CD4-positive, alpha-beta T cell treated with Interleukin-4 for 1 hour (primary cell): ENCODE results near the gene SRGAP1.
"Not testable (repeated sequence)": the region's sequence is repeated elsewhere in the genome, so short reads cannot be mapped to it uniquely, and the experiment has no call there.

ENCODE experiments used
- DNase-seq, 2 donors: peaks; one replicate each; pipeline ENCODE4 v3.0.0-alpha.2; 2020 to 2022

SRGAP1 gene

DNA sequence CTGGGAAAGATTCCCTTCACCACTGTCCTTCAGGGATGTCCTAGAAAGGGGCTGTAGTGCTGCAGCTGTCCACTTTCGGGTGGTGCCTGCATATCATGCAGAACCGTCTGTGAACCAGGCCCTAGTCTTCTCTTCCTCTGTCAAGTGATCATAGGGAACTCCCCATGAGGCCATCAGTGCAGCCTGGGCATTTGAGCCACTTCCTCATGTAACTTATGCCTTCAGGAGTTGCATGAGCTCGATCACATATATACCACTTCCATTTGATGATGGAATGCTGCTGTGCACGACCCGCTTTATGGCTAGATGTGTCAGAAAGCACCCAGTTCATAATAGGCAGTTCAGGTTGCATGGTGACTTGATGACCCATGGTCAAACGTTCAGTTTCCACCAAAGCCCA lies 287.0 kb downstream of the SRGAP1 start:
- DNase-seq = not testable (repeated sequence)

DNA sequence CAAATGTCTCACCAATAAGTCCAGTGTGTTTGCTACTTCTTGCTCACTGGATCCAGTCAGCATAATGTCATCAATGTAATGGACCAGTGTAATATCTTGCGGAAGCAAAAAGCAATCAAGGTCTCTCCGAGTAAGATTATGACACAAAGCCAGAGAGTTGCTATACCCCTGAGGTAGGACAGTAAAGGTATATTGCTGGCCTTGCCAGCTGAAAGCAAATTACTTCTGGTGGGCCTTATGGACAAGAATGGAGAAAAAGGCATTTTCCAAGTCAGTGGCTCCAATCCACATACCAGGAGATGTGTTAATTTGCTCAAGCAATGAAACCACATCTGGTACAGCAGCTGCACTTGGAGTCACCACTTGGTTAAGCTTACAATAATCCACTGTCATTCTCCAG lies 288.2 kb downstream of the SRGAP1 start:
- not testable (repeated sequence) for DNase-seq

DNA sequence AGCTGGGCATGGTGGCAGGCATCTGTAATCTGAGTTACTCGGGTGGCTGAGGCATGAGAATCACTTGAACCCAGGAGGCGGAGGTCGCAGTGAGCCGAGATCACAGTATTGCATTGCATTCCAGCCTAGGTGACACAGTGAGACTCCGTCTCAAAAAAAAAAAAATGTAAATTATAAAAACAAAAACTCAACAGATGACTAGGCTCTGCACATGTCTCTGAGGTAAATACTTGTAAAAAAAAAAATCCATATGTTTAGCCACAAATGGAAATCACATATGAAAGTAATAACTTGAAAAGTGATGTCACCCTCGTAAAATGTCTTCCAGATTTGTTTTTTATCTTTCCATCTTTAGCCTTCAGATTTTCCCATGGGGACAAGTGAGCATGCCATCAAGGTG lies 292.6 kb downstream of the SRGAP1 start:
- DNase-seq = no peak

DNA sequence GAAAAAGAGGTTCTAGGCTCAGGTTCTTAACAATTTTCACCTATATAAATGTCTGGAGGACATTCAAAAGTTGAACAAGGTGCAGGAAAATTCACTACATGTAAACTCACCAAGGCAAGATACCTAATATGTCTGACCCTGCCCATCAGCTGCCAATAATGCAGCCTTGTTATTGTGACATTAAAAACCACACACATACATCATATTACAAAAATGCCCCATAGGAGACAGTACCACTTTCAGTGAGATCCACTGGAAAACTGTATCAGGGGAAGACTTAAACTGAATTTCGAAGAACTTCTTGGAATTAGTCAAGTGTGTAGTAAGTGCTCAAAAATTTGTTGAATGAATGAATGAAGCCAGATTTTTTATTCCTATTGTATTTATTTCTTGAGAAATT lies 294.5 kb downstream of the SRGAP1 start:
- no peak for DNase-seq

DNA sequence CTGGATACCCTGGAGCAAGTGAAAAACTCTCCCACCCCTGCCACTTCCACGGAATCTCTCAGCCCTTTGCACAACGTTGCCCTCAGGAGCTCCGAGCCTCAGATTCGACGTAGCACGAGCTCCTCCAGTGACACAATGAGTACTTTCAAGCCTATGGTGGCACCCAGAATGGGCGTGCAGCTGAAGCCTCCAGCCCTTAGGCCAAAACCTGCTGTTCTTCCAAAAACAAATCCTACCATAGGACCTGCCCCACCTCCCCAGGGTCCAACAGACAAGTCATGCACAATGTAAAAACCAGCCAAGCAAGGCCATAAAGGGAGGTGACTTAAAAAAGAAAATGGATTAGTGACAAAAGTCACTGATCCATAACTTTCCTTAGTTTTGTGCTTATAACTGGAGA lies 297.9 kb downstream of the SRGAP1 start:
- DNase-seq = no peak

DNA sequence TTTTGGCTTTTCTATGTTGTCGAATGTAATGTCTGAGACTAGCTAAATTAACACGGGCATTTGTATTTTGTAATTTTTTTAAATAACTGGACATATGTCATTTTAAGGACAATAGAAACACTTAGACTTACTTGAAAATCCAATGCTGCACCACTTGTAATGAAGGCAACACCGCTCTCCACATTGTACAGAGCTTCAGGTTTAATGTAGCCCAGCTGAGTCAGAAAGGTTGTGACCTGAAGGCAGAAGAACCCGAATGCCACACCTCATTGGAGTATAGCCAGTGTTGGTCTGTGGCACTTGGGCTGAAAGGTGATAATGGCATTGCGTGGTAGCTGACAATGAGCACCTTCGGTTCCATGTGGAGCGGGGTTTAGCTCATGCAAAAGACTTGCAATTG lies 298.3 kb downstream of the SRGAP1 start:
- no peak for DNase-seq

DNA sequence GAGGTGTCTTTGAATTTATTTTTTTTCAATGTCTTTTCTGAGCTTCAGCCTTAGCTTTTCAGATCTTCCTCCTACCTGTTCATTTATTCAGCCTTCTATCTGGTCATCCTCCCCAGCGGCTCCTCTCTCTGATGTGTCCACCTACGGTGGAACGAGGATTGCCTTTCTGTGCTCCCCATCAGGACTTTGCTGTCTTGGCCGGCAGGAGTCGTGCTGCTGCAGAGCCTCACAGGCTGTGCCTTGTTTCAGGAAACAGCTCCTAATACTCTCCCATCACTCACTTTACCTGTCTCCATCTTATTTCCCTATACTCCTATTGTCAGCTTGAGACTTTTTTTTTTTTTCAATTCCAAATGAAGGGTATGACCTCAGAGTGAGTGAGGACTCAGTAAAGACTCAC lies 300.7 kb downstream of the SRGAP1 start:
- no peak for DNase-seq

DNA sequence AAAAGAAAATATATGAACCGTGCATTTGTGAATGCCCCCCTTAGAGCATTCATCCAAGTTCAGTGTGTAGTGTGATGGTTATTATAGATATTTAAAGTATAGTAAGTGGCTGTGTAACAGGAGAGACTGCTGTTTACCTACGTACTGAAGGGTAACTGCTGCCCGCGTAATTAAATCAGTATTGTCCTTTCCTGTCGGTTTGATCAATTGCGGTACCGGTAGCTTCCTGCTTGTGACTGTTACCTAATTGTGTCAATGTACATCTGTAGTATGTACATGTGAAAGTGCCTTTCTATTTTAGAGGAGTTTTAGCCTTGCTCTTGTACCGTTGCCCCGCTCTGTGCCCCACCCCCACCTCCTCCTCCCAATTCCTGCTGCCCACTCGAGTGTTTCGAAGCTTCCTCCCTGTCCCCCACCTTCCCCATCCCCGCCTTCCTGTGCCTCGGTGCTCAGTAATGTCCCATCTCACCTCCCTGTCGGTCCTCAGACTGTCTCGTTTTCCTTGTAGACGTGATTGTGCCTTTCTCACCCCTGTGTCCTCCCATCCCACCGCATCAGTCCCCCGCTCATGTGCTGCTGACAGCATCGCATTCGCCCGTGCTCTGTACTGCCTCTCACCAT lies 302.6 kb downstream of the SRGAP1 start:
- no peak for DNase-seq

DNA sequence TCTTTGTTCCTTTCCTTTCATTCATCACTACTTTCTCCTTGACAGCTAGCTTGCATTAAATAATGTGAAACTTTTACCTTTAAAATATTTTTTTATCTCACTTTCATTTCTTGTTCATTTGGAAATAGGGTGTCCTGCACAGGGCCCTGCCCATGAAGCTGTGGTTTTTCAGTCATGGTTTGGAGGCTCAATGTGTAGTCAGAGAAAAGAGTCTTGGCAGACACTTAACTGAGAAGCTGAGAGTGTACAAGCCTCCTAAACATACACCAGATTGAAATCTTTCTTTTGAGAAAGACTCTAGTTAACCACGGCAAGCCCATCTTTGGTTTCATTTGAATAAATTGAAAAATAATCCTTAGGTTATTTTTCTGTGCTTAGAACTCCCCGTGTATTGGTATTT lies 303.4 kb downstream of the SRGAP1 start:
- DNase-seq = no peak

DNA sequence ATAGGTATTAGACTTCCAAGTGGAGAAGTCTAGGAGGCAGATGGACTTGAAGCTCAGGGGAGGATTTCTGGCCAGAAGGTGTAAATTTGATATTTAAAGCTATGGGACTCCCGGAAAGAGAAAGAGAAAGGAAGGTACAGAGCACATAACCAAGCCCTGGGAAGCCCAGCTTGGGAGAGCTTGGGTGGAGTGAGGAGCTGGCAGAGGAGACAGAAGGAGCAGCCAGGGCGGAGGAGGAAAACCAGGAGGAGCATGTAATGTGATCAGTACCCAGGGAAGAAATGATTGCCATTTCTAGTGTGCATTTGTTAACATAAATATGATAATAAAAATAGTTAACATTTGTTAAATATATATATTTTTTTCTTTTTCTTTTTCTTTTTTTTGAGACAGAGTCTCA lies 310.2 kb downstream of the SRGAP1 start:
- no peak for DNase-seq

DNA sequence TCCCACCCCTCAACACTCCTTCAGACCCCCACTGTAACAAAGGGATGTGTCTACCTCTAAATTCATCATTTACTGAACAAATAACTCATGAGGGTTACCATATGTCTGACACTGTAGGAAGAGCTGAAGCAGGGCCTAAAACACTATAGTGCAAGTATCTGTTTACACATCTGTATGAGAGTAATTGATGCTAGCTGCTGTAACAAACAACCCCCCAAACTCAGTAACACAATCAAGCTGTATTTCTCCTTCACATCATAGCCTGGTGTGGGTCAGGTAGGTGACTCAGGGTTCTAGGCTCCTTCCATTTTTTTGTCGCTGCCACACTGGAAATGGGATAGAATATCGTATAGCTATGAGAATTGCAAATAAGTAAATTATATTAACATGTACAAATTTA lies 312.6 kb downstream of the SRGAP1 start:
- no peak for DNase-seq

DNA sequence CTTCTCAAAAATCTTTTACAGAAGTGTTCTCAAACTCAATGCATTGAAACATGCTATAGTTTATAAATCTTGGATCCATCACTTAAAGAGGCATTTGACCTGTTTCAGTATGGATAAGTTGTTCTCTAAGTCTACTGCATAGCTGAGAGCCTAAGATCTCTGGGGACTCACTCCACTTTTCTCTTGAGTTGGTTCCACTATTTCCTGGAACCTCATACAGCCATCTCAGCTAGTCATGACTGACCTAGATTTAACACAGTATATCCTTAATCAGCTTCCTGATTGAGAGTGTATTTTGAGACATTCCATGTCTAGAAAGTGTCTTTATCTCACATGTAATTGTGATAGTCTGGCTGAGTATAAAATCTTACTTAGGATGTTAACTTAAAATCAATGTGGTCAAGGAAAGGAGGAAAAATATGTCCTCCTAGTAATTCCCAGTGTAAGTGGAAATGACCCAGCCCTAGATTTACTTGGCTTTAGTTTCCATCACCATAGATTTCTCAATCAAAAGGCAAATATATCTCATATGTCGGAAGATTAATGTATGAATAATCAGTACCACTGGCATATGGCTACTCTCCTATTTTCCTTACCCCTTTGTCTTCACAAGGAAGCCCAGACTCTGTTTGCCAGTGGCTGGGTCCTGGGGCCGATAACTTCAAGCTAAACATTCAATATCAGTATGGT lies 315.7 kb downstream of the SRGAP1 start:
- no peak for DNase-seq

DNA sequence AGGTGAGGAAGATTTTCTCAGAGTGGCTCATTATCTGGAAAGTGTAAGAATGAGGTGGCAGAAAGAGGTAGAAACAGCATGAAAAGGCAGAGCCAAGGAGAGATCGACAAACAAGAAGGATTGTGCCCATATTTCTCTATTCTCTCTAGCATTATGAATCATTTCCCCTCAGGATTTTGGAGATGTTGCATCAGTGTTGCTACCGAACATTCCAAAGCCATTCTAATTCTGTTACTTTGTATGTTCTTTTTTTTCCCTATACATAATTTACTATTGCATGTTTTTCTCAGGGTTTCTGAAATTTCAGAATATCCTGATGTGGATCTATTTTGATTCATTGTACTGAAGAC lies 316.2 kb downstream of the SRGAP1 start:
- no peak for DNase-seq

DNA sequence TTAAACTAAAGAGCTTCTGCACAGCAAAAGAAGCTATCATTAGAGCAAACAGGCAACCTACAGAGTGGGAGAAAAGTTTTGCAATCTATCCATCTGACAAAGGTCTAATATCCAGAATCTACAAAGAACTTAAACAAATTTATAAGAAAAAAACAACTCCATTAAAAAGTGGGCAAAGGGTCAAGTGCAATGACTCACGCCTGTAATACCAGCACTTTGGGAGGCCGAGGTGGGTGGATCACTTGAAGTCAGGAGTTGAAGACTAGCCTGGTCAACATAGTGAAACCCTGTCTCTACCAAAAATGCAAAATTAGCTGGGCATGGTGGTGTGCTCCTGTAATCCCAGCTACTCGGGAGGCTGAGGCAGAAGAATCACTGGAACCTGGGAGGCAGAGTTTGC lies 322.1 kb downstream of the SRGAP1 start:
- not testable (repeated sequence) for DNase-seq

DNA sequence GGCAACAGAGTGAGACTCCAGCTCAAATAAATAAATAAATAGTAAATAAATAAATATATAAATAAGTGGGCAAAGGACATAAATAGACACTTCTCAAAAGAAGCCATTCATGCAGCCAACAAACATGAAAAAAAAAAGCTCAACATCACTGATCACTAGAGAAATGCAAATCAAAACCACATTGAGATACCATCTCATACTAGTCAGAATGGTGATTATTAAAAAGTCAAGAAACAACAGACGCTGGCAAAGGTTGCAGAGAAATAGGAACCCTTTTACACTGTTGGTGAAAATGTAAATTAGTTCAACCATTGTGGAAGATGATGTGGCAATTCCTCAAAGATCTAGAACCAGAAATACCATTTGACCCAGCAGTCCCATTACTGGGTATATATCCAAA lies 322.5 kb downstream of the SRGAP1 start:
- DNase-seq = not testable (repeated sequence)

DNA sequence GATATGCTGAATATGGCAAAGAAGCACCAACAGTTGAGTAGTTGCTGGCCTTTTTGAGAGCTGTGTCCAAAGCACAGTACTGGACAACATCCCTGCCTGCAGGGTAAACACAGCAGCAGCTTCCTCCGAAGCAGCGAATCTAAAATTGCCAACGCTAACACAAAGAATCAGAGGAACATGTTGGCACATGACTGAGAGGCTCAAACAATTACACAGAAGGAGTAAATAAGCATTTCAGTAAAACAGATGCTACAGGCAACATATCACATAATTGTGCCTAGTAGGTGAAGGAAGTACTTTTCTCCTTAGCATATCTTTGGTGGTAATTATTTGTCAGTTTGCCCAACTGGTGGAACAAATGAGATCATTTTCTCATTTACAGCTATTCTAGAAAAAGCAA lies 325.5 kb downstream of the SRGAP1 start:
- no peak for DNase-seq

DNA sequence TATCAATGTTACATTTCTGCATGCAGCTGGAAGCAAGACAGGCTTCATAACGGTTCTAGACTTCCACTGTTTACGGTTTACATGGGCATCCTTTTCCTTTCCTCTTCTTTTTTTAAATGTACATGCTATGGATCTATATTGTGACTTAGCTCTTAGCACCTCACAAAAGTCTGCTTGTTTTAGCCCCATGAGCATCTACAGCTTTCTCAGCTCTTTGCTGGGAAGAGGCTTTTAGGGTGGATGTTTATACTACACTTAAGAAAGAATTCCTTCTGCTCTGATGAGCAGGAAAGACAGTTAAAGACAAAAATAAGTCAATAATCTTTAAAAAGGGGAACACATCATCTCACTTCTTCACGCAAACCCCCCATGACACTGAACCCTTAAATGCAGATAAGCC lies 326.2 kb downstream of the SRGAP1 start:
- no peak for DNase-seq

DNA sequence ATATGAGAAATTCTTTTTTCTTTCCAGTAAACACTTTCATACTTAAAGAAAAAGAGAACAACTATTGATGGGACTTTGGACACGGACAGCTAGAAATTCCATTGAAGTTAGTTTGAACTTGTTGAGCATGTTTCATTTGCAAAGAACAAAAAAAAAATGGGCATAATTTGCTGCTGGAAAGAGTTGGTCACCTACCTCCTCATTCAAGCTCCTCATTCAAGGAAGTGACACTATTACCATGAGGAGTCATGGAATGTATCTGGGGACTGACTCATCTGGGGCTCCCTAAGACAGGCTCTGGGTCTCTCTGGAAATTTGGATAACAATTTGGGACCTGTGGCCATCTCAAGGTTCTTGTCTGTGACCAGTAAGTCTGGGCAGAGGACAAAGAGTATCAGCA lies 327.2 kb downstream of the SRGAP1 start:
- DNase-seq = no peak

DNA sequence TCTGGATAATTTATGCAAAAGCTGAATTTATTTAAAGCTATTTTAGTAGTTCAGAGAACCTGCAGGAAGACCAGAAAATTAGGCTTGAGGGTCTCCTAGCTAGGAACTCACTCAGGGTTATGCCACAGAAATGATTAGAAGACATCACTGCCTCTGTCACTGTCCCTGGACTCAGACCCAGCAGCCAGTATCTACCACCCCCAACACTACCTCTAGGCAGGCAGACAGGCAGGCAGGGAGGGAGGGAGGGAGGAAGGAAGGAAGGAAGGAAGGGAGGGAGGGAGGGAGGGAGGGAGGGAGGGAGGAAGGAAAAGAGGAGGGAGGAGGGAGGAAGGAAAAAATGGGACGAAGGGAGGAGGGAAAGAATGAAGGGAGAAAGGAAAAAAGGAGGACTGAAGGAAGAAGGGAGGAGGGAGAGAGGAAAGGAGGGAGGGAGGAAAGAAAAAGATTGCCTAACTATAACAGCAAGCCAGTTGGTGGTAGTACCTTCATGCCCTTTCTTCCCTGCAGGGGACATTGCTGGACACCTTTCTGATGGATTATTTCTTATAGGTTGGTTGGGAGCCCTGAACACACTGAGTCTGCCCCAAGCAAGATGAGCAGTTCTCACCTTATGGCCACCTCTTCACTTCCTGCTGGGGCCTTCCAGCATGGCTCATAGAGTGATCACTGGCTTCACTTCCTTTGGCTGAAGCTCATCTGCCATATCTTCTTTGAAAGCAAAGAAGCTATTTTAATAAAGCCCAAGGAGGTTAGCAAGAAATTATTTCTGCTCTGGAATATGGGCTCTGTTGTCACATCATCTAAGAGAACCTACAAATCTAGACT lies 327.9 kb downstream of the SRGAP1 start:
- DNase-seq = no peak

DNA sequence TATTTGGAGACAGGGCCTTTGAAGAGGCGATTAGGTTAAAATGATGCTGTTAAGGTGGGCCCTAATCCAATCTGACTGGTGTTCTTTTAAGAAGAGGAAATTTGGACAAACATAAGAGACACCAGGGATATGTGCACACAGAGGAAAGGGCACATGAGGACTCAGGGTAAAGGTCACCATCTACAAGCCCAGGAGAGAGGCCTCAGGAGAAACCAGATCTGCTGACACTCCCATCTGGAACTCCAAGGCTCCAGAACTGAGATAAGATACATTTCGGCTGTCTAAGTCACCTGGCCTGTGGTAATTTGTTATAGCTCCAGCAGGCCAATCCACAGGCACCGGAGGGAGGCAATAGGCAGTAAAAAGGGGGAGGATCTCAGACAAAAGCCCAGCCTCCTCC lies 329.0 kb downstream of the SRGAP1 start:
- DNase-seq = no peak

DNA sequence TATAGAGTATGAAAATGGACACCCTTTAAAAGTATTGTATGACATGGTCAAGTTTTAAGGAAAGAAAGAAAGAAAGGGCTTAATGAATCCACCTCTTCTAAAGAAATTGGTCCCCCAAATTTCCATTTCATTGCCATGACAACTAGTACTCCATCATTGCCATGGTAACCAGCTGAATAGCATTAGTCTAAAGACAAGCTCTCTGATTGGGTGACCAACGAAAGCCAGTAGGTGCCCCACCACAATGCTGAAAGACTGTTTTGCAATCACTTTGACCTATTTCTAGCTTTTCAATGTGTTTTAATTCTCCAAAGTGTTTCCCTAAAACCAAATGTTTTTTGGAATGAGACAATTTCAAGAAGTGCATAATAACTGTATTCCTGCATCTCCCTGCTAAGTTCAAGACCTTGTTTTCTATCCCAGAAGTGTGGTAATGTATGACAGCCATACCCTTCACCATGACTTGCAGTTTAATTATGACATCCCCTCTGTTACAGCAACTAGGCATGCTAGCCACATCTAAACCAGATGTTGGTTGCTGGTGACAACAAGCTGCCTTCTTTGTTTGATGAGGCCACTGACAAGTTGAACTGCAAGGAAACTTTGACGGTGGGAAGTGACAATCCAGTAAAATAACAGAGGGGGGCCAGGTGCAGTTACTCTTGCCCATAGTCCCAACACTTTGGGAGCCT lies 330.9 kb downstream of the SRGAP1 start:
- no peak for DNase-seq

DNA sequence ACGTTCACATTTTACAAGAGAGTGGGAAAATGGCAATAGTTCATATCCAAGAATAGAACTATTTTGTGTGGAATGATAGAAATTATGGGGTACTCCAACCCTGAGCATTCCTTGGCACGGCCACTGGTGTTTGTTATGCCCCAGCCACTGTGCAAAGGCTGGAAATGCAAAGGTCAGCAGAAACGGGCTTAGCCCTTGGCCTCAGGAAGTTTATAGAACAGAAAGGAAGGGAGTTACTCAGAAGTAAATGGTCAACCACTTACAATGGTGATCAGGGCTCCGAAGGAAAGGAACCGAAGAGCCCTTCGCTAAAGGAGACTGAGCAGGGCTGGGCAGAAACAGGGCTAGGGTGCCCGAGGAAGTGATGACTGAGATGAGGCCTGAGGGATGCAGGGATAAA lies 332.5 kb downstream of the SRGAP1 start:
- DNase-seq = no peak

DNA sequence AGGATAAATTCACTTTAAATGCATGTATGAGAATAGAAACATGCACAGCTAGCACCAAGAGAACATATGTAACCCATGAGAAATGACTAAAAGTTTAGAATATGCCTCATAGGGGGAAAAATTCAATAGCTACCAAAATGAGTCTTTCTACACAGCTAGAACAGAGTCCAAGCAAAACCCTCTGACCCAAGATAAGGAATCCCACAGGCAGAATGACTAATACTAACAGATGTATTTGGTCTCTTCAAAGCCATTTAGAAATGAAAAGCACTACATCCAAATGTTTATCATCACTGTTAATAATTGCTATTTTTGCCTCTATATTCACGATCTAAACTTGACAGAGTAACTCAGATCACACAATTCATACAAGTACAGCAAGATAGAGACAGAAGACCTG lies 333.6 kb downstream of the SRGAP1 start:
- no peak for DNase-seq

DNA sequence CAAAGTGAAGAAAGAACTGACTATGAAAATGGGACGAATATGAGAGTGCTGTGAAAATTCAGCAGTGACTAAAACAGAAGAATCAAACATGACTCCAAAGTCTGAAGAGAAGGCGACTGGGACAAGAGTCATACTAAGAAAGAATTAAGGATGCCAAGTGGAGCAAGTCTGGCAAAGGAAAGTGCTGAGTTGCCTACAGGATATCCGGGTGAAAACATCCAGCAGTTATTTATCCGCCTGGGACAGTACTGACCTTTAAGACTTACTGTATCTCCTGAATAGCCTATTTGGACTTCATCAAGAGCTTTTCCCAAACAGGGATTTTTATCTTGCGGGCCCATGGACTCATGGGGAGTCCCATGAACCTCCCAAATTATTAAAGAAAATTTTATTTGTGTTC lies 336.5 kb downstream of the SRGAP1 start:
- DNase-seq = no peak
